ENCODE results near the gene NEO1. TPM values are rescaled to one million over a fixed set of nuclear protein-coding genes. Genes with fewer than 3 reads are reported as not detected.

NEO1 gene
- total and polyA plus RNA-seq, 2 of the 13 experiments (the other 11 are each of a cell fraction or from before 2014, with no cell fraction given): 8.4 to 11.0 TPM

DNA sequence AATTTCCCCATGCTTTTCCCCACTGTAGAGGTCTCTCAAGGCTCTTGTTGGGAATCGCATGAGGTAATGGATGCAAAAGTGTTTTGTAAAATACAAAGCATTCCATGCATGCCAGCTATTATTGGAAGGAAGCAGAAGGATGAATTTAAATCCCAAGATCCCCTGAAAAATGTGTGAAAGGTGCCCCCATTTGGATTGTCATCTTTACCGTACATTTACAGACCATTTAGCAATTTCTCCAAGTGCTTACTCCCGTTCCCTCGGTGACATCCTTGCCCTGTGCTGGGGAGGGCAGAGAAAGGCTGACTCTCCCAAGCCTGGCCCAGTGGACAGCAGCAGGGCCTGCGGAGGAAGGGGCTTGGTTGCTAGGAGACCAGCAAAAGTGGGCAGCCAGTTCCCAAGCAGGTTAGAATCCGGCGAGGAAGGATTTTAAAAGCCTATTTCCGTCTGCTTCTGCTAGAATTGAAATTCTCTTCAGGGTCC is 31.1 kb upstream of the NEO1 start:
- WGBS (ENCODE audit: low lambda C conversion rate): 22% methylated on average over 8 of the region's 8 CpGs
- DNase-seq (ENCODE audit: low spot score) (no peak), ATAC-seq (no peak), FAIRE-seq (no peak)
- Histone ChIP-seq H3K36me3 (replicated peaks in 1 of 2; ENCODE audit: control insufficient read depth in 1 of 2, insufficient read depth in 2 of 2, low read length in 2 of 2) (no peaks in the 10 kb centered on the region), H3K27me3 (ENCODE audit: control insufficient read depth in 1 of 2, insufficient read depth in 2 of 2, low read length in 2 of 2) (peaks cover 0 to 7% of the 10 kb centered on the region in 2 experiments; a peak in 1 of 5 replicates), H4K20me1 (ENCODE audit: insufficient read depth, low read length) (no peaks in the 10 kb centered on the region), H2AFZ (ENCODE audit: low read length) (no peak overlapping the region), H3K9me3 (ENCODE audit: low read length) (no peaks in the 10 kb centered on the region), H3K9ac (ENCODE audit: insufficient read depth, low read depth, low read length) (no peak overlapping the region), H3K4me2 (ENCODE audit: low read depth, low read length) (no peak overlapping the region), H3K27ac (ENCODE audit: extremely low read length, insufficient read depth, low read length) (no peak overlapping the region), H3K79me2 (ENCODE audit: insufficient read depth, low read length) (no peaks in the 10 kb centered on the region), H3K4me3 (replicated peaks in 1 of 3; ENCODE audit: insufficient read depth in 1 of 3, low read depth in 2 of 3, low read length in 3 of 3) (no peak overlapping the region), H3K4me1 (ENCODE audit: insufficient read depth, low read length) (peaks cover 7% of the 10 kb centered on the region; the same call in 1 of the 2 replicates)
- intact Hi-C loops (cut with micrococcal nuclease; ENCODE audit: unreplicated experiment) (no loop called here), in situ Hi-C loops (cut with HindIII; ENCODE audit: extremely low pct_ligation_motif_present, low pct_unique_long_range_greater_than_20kb) (no loop called here)
- POLR2A ChIA-PET: no interaction called here
- no TSS peak for BruUV-seq (replicated peaks)
- no peak for TF ChIP-seq CEBPB (IDR thresholded peaks at IDR 0.05; ENCODE audit: borderline replicate concordance, low read depth, low read length)
- TF ChIP-seq ZMYM2 (CRISPR knock-in tag; IDR thresholded peaks at IDR 0.05): no peak
- TF ChIP-seq, protein P1, sequence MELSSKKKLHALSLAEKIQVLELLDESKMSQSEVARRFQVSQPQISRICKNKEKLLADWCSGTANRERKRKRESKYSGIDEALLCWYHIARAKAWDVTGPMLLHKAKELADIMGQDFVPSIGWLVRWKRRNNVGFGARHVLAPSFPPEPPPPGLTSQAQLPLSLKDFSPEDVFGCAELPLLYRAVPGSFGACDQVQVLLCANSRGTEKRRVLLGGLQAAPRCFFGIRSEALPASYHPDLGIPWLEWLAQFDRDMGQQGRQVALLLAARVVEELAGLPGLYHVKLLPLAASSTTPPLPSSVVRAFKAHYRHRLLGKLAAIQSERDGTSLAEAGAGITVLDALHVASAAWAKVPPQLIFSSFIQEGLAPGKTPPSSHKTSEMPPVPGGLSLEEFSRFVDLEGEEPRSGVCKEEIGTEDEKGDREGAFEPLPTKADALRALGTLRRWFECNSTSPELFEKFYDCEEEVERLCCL (CRISPR knock-in tag; IDR thresholded peaks at IDR 0.05; ENCODE audit: borderline replicate concordance): no peak
- TF ChIP-seq NCOA5 (CRISPR knock-in tag; IDR thresholded peaks at IDR 0.05): no peak
- no peak for TF ChIP-seq ATAD3A (CRISPR knock-in tag; IDR thresholded peaks at IDR 0.05)
- TF ChIP-seq, protein P2, sequence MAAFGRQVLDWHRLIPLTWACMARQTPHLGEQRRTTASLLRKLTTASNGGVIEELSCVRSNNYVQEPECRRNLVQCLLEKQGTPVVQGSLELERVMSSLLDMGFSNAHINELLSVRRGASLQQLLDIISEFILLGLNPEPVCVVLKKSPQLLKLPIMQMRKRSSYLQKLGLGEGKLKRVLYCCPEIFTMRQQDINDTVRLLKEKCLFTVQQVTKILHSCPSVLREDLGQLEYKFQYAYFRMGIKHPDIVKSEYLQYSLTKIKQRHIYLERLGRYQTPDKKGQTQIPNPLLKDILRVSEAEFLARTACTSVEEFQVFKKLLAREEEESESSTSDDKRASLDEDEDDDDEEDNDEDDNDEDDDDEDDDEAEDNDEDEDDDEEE (CRISPR knock-in tag; IDR thresholded peaks at IDR 0.05): no peak
- no peak for TF ChIP-seq GABPA (IDR thresholded peaks at IDR 0.05; ENCODE audit: low read depth, low read length)
- no peak for TF ChIP-seq GABPA (CRISPR knock-in tag; IDR thresholded peaks at IDR 0.05; ENCODE audit: low read depth)
- TF ChIP-seq MTF1 (CRISPR knock-in tag; IDR thresholded peaks at IDR 0.05): no peak
- TF ChIP-seq NFE2L1 (CRISPR knock-in tag; IDR thresholded peaks at IDR 0.05; ENCODE audit: borderline replicate concordance): no peak
- TF ChIP-seq SOX5 (CRISPR knock-in tag; IDR thresholded peaks at IDR 0.05; ENCODE audit: borderline replicate concordance): no peak
- TF ChIP-seq, protein P3, sequence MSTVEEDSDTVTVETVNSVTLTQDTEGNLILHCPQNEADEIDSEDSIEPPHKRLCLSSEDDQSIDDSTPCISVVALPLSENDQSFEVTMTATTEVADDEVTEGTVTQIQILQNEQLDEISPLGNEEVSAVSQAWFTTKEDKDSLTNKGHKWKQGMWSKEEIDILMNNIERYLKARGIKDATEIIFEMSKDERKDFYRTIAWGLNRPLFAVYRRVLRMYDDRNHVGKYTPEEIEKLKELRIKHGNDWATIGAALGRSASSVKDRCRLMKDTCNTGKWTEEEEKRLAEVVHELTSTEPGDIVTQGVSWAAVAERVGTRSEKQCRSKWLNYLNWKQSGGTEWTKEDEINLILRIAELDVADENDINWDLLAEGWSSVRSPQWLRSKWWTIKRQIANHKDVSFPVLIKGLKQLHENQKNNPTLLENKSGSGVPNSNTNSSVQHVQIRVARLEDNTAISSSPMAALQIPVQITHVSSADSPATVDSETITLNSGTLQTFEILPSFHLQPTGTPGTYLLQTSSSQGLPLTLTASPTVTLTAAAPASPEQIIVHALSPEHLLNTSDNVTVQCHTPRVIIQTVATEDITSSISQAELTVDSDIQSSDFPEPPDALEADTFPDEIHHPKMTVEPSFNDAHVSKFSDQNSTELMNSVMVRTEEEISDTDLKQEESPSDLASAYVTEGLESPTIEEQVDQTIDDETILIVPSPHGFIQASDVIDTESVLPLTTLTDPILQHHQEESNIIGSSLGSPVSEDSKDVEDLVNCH (CRISPR knock-in tag; IDR thresholded peaks at IDR 0.05): no peak
- TF ChIP-seq, protein P4, sequence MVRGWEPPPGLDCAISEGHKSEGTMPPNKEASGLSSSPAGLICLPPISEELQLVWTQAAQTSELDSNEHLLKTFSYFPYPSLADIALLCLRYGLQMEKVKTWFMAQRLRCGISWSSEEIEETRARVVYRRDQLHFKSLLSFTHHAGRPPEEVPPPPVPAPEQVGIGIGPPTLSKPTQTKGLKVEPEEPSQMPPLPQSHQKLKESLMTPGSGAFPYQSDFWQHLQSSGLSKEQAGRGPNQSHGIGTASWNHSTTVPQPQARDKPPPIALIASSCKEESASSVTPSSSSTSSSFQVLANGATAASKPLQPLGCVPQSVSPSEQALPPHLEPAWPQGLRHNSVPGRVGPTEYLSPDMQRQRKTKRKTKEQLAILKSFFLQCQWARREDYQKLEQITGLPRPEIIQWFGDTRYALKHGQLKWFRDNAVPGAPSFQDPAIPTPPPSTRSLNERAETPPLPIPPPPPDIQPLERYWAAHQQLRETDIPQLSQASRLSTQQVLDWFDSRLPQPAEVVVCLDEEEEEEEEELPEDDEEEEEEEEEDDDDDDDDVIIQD (CRISPR knock-in tag; IDR thresholded peaks at IDR 0.05; ENCODE audit: low read depth): no peak
- no peak for TF ChIP-seq SOX6 (IDR thresholded peaks at IDR 0.05)
- no peak for TF ChIP-seq SOX6 (CRISPR knock-in tag; IDR thresholded peaks at IDR 0.05)
- TF ChIP-seq ZNF354B (CRISPR knock-in tag; IDR thresholded peaks at IDR 0.05): no peak
- no peak for TF ChIP-seq FOXK2 (IDR thresholded peaks at IDR 0.05)
- CTCF ChIA-PET (ENCODE audit: low intra/inter-chr PET ratio, low total read pairs): no interaction called here
